ENCODE results near the gene DNMBP.

DNA sequence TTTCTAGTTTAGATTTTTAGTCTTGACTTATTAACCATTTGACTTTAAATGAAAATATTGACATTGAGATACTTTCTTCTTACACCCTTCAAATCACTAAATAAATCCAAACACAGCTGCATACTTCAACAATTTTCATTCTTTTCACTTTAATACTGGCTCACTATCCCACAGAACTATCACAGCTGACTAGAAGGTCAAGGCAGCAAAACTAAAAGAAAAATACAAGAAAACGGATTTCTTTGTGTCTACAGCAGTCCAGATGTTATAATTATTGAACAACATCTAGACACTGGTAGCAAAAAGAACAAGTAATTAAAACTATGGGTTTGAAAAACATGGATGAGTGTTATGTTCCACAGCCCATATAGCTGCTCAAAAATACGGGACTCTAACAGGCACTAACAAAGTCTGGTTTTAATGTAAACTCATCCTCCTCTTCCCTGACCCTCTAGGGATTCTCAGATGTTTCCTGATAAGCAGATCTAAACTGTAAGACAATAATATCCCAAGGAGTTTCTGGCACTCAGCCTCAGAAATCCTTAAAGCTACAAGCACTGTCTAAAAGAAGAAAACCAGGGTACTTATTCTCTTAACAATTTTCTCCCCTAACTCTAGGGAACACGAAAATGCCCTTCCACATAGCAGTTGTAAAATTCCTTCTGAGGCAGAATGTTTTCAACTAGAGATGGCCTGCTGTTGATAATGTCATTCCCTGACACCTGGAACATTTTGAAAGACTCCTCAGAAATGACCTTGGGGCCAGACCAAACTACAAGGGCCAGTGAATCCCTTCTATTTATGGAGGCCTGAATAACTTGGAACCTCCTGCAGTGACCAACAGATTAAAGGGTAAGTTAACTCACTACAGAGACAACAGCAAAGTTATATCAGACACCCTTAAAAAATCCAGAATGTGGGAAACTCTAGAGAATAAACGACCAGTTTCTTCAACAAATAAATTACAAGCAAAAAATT is 12.8 kb downstream of the DNMBP start:
- TF ChIP-seq, protein P1, sequence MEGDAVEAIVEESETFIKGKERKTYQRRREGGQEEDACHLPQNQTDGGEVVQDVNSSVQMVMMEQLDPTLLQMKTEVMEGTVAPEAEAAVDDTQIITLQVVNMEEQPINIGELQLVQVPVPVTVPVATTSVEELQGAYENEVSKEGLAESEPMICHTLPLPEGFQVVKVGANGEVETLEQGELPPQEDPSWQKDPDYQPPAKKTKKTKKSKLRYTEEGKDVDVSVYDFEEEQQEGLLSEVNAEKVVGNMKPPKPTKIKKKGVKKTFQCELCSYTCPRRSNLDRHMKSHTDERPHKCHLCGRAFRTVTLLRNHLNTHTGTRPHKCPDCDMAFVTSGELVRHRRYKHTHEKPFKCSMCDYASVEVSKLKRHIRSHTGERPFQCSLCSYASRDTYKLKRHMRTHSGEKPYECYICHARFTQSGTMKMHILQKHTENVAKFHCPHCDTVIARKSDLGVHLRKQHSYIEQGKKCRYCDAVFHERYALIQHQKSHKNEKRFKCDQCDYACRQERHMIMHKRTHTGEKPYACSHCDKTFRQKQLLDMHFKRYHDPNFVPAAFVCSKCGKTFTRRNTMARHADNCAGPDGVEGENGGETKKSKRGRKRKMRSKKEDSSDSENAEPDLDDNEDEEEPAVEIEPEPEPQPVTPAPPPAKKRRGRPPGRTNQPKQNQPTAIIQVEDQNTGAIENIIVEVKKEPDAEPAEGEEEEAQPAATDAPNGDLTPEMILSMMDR (IDR thresholded peaks at IDR 0.05; ENCODE audit: low read length), result no peak
- no peak for TF ChIP-seq EZH2phosphoT487 (IDR thresholded peaks at IDR 0.05; ENCODE audit: low read length)
